ENCODE measurements around the gene IMPA2. TPM values are rescaled to one million over a fixed set of nuclear protein-coding genes. Genes with fewer than 3 reads are reported as not detected.
A peak's percentile ranks its signal among the peaks of the same experiment; 100 is the strongest.
"Not testable (repeated sequence)": the region's sequence is repeated elsewhere in the genome, so short reads cannot be mapped to it uniquely, and the experiment has no call there.

The IMPA2 gene
- total RNA-seq, 1 experiment from 2014 or later = 12.8 TPM

GRCh38 chr18:11943551-11943950 is 37.8 kb upstream of the IMPA2 start:
- Mint-ChIP-seq H3K4me1 (ENCODE audit: insufficient read depth, unreplicated experiment) (peaks cover 19% of the 10 kb centered on the region), H3K27me3 (ENCODE audit: insufficient read depth, unreplicated experiment) (no peaks in the 10 kb centered on the region), H3K9me3 (ENCODE audit: unreplicated experiment) (no peaks in the 10 kb centered on the region), H3K27ac (ENCODE audit: low read depth, unreplicated experiment) (peak overlapping the region; percentile 70), H3K36me3 (ENCODE audit: insufficient read depth, unreplicated experiment) (no peaks in the 10 kb centered on the region), H3K4me3 (ENCODE audit: unreplicated experiment) (no peak overlapping the region)
- no peak for DNase-seq (ENCODE audit: unreplicated experiment)
- CTCF ChIA-PET = interaction anchor here (20.4 kb wide), 1 partner anchor 51 kb away, joined by 458 read pairs; no protein-coding TSS in a partner anchor
- intact Hi-C loops (cut with micrococcal nuclease) = no loop called here
- POLR2A ChIA-PET = interaction anchor here (0.7 to 1.2 kb wide), 2 partner anchors 37 to 50 kb away, joined by 3 to 11 read pairs; partner anchors contain the start of gene IMPA2
- BruUV-seq (replicated peaks) = no TSS peak
- no peak for TF ChIP-seq CTCF (IDR thresholded peaks at IDR 0.05; ENCODE audit: unreplicated experiment)

- ChIA-PET CTCF (interaction anchor here (1.1 to 20.4 kb wide), 2 partner anchors 37 to 50 kb away, joined by 4 to 458 read pairs; partner anchors contain the start of gene IMPA2), POLR2A (interaction anchor here (0.7 to 2.2 kb wide), 4 partner anchors 10 to 52 kb away, joined by 3 to 11 read pairs (median 6); partner anchors contain the start of gene IMPA2)
- no peak overlapping the region for H3K4me3 Mint-ChIP-seq (ENCODE audit: unreplicated experiment)
- peak overlapping the region; percentile 70 for H3K27ac Mint-ChIP-seq (ENCODE audit: low read depth, unreplicated experiment)
- H3K36me3 Mint-ChIP-seq (ENCODE audit: insufficient read depth, unreplicated experiment) = no peaks in the 10 kb centered on the region
- intact Hi-C loops (cut with micrococcal nuclease) = no loop called here
- DNase-seq (ENCODE audit: unreplicated experiment) = no peak
- H3K9me3 Mint-ChIP-seq (ENCODE audit: unreplicated experiment) = no peaks in the 10 kb centered on the region
- TF ChIP-seq CTCF (IDR thresholded peaks at IDR 0.05; ENCODE audit: unreplicated experiment) = no peak
- no peaks in the 10 kb centered on the region for H3K27me3 Mint-ChIP-seq (ENCODE audit: insufficient read depth, unreplicated experiment)
- peaks cover 25% of the 10 kb centered on the region for H3K4me1 Mint-ChIP-seq (ENCODE audit: insufficient read depth, unreplicated experiment)
- no TSS peak for BruUV-seq (replicated peaks)
Observed at GRCh38 chr18:11944252-11944651, 37.1 kb upstream of the IMPA2 start.

GRCh38 chr18:11944786-11945185 is 36.5 kb upstream of the IMPA2 start:
- Mint-ChIP-seq H3K36me3 (ENCODE audit: insufficient read depth, unreplicated experiment) (no peaks in the 10 kb centered on the region), H3K27me3 (ENCODE audit: insufficient read depth, unreplicated experiment) (no peaks in the 10 kb centered on the region), H3K4me1 (ENCODE audit: insufficient read depth, unreplicated experiment) (peaks cover 28% of the 10 kb centered on the region), H3K27ac (ENCODE audit: low read depth, unreplicated experiment) (no peak overlapping the region), H3K9me3 (ENCODE audit: unreplicated experiment) (no peaks in the 10 kb centered on the region), H3K4me3 (ENCODE audit: unreplicated experiment) (no peak overlapping the region)
- intact Hi-C loops (cut with micrococcal nuclease) = no loop called here
- no peak for DNase-seq (ENCODE audit: unreplicated experiment)
- no TSS peak for BruUV-seq (replicated peaks)
- TF ChIP-seq CTCF (IDR thresholded peaks at IDR 0.05; ENCODE audit: unreplicated experiment) = no peak
- POLR2A ChIA-PET = interaction anchor here (0.8 to 2.2 kb wide), 4 partner anchors 10 to 52 kb away, joined by 3 to 11 read pairs (median 6); partner anchors contain the start of gene IMPA2
- CTCF ChIA-PET = interaction anchor here (1.1 to 20.4 kb wide), 3 partner anchors 8 to 50 kb away, joined by 4 to 458 read pairs (median 11); partner anchors contain the start of gene IMPA2

GRCh38 chr18:11945834-11946659 is 35.3 kb upstream of the IMPA2 start:
- Mint-ChIP-seq H3K27ac (ENCODE audit: low read depth, unreplicated experiment) (peak overlapping the region; percentile 95), H3K4me1 (ENCODE audit: insufficient read depth, unreplicated experiment) (peaks cover 28% of the 10 kb centered on the region), H3K4me3 (ENCODE audit: unreplicated experiment) (peak overlapping the region; percentile 66)
- H3K27me3 Mint-ChIP-seq (ENCODE audit: insufficient read depth, unreplicated experiment); H3K36me3 Mint-ChIP-seq (ENCODE audit: insufficient read depth, unreplicated experiment); intact Hi-C loops (cut with micrococcal nuclease); BruUV-seq (replicated peaks); H3K9me3 Mint-ChIP-seq (ENCODE audit: unreplicated experiment): not testable (repeated sequence)
- ChIA-PET POLR2A (interaction anchor here (0.6 to 4.5 kb wide), 21 partner anchors 8 to 431 kb away, joined by 3 to 77 read pairs (median 4); partner anchors contain the start of genes AFG3L2 and IMPA2), CTCF (interaction anchor here (0.5 to 20.4 kb wide), 8 partner anchors 9 to 291 kb away, joined by 3 to 458 read pairs (median 4); no protein-coding TSS in a partner anchor)
- peak; percentile 75 for DNase-seq (ENCODE audit: unreplicated experiment)
